Measurements from ENCODE around the gene ARMC7. TPM values are rescaled to one million over a fixed set of nuclear protein-coding genes. Genes with fewer than 3 reads are reported as not detected.

The ARMC7 gene
- total and polyA plus RNA-seq, 2 of the 4 experiments (the other 2 are of a cell fraction), result 1.8 to 6.9 TPM

- no peaks in the 10 kb centered on the region for H3K4me1 ChIP-seq (ENCODE audit: control insufficient read depth, insufficient read depth, low read length)
- H3K79me1 ChIP-seq (ENCODE audit: low read depth in 1 of 2, low read length in 2 of 2), result peaks cover 14 to 63% of the 10 kb centered on the region in 2 experiments
- H4K91ac ChIP-seq (ENCODE audit: insufficient read depth, low read depth, low read length), result no peak overlapping the region
- H3K9me1 ChIP-seq (ENCODE audit: insufficient read depth, low read length), result peaks cover 3% of the 10 kb centered on the region; the same call in 1 of the 2 replicates
- BruUV-seq (replicated peaks), result no TSS peak
- H2AFZ ChIP-seq (replicated peaks; ENCODE audit: low read length, poor library complexity), result no peak overlapping the region
- intact Hi-C loops (cut with micrococcal nuclease) (no loop called here), dilution Hi-C loops (cut with HindIII; ENCODE audit: low sequenced_read_pairs, unreplicated experiment) (no loop called here), in situ Hi-C loops (cut with MboI; ENCODE audit: low sequenced_read_pairs) (no loop called here)
- H3K36me3 ChIP-seq (ENCODE audit: control insufficient read depth, insufficient read depth, low read length), result peaks cover 61% of the 10 kb centered on the region
- no peaks in the 10 kb centered on the region for H3K9me3 ChIP-seq (ENCODE audit: control insufficient read depth, insufficient read depth, low read length)
- no peak overlapping the region for H4K5ac ChIP-seq (ENCODE audit: low read depth, low read length)
- H3K4ac ChIP-seq (ENCODE audit: low read depth, low read length), result no peak overlapping the region
- ChIA-PET POLR2A (ENCODE audit: unreplicated experiment) (no interaction called here), CTCF (interaction anchor here (1.3 kb wide), 1 partner anchor 63 kb away, joined by 5 read pairs; no protein-coding TSS in a partner anchor)
- no peak overlapping the region for H2AK5ac ChIP-seq (ENCODE audit: low read depth, low read length)
- no CpG with 5 or more reads among the region's 5 CpGs for WGBS, 2 experiments (ENCODE audit: extremely low coverage in 2 of 2, insufficient read length in 1 of 2)
- H2BK120ac ChIP-seq (ENCODE audit: low read depth, low read length), result no peak overlapping the region
- no peak for TF ChIP-seq POLR2A (IDR thresholded peaks at IDR 0.05; ENCODE audit: low read depth, low read length)
- no peak for TF ChIP-seq BHLHE40 (IDR thresholded peaks at IDR 0.05; ENCODE audit: low read depth, low read length)
- no peak for TF ChIP-seq CTCF (conservative IDR thresholded peaks at IDR 0.05; ENCODE audit: low read depth, low read length)
- TF ChIP-seq MXI1 (IDR thresholded peaks at IDR 0.05; ENCODE audit: borderline replicate concordance, low read depth, low read length), result no peak
- TF ChIP-seq MAFK (IDR thresholded peaks at IDR 0.05; ENCODE audit: low read depth, low read length), result no peak
- no peak for TF ChIP-seq RAD21 (IDR thresholded peaks at IDR 0.05; ENCODE audit: low read length)
- no peak for TF ChIP-seq NFE2L2 (IDR thresholded peaks at IDR 0.05; ENCODE audit: low read depth, low read length)
- no peak for TF ChIP-seq SMC3 (IDR thresholded peaks at IDR 0.05; ENCODE audit: low read depth, low read length)
- no peak for TF ChIP-seq CHD1 (IDR thresholded peaks at IDR 0.05; ENCODE audit: low read depth, low read length)
- no peak for TF ChIP-seq USF2 (IDR thresholded peaks at IDR 0.05; ENCODE audit: low read depth, low read length)
- no peak for TF ChIP-seq MAZ (IDR thresholded peaks at IDR 0.05; ENCODE audit: borderline replicate concordance, low read depth, low read length)
- H3K56ac ChIP-seq (ENCODE audit: extremely low read depth, insufficient read depth, low read length), result no peak overlapping the region
- ATAC-seq (ENCODE audit: low read depth) (no peak), DNase-seq (no peak)
- no peak overlapping the region for H3K27ac ChIP-seq (ENCODE audit: insufficient read depth, low read length)
- H2AK9ac ChIP-seq (replicated peaks; ENCODE audit: low read depth, low read length, poor library complexity), result no peak overlapping the region
- H2BK15ac ChIP-seq (ENCODE audit: low read depth, low read length), result no peak overlapping the region
- no peak overlapping the region for H3K14ac ChIP-seq (replicated peaks; ENCODE audit: low read depth, low read length)
- no peak overlapping the region for H3K18ac ChIP-seq (ENCODE audit: low read depth, low read length)
- peak overlapping the region in 1 of 2 experiments; percentile 15; a peak in 1 of 4 replicates for H4K8ac ChIP-seq (ENCODE audit: low read depth in 2 of 2, low read length in 2 of 2)
- H3K4me3 ChIP-seq (ENCODE audit: insufficient read depth, low read depth, low read length), result no peak overlapping the region
- no peak overlapping the region for H3K9ac ChIP-seq (ENCODE audit: low read depth, low read length)
- H3K4me2 ChIP-seq (ENCODE audit: low read depth, low read length), result no peak overlapping the region
- H2BK5ac ChIP-seq (ENCODE audit: low read depth, low read length, poor library complexity, severe bottlenecking), result no peak overlapping the region
- H2BK20ac ChIP-seq (ENCODE audit: low read depth, low read length), result no peak overlapping the region
- no peaks in the 10 kb centered on the region for H3K27me3 ChIP-seq (ENCODE audit: control insufficient read depth, insufficient read depth, low read length)
- H4K20me1 ChIP-seq (ENCODE audit: insufficient read depth, low read length), result peaks cover 56% of the 10 kb centered on the region
- no peak overlapping the region for H3K23ac ChIP-seq (ENCODE audit: low read depth, low read length)
These were observed 66.9 kb downstream of the ARMC7 start for GRCh38 chr17:75176625-75177024.
